ENCODE data around the gene WDR70.

WDR70 gene

GRCh38 chr5:37710965-37711364, 331.8 kb downstream of the WDR70 start:
- H3K9me3 Mint-ChIP-seq: no peaks in the 10 kb centered on the region
- H3K36me3 Mint-ChIP-seq (ENCODE audit: low read depth): no peaks in the 10 kb centered on the region
- peak overlapping the region in 1 of 3 experiments; percentile 53 for H3K27ac Mint-ChIP-seq
- no peak overlapping the region for H3K4me3 Mint-ChIP-seq
- H3K4me1 Mint-ChIP-seq: peaks cover 28% of the 10 kb centered on the region
- no peak for TF ChIP-seq CTCF (IDR thresholded peaks at IDR 0.05; ENCODE audit: unreplicated experiment in 3 of 3)
- H3K27me3 Mint-ChIP-seq (ENCODE audit: low read depth): peaks cover 5% of the 10 kb centered on the region

- no peak for TF ChIP-seq CTCF (IDR thresholded peaks at IDR 0.05; ENCODE audit: unreplicated experiment in 3 of 3)
These were observed 333.6 kb downstream of the WDR70 start for GRCh38 chr5:37712750-37713149.

GRCh38 chr5:37714756-37715155, 335.6 kb downstream of the WDR70 start:
- no peak for TF ChIP-seq CTCF (IDR thresholded peaks at IDR 0.05; ENCODE audit: unreplicated experiment in 3 of 3)
- Mint-ChIP-seq H3K36me3 (ENCODE audit: low read depth) (no peaks in the 10 kb centered on the region), H3K27me3 (ENCODE audit: low read depth) (peaks cover 5% of the 10 kb centered on the region)

More at GRCh38 chr5:37712750-37713149, 333.6 kb downstream of the WDR70 start:
- Mint-ChIP-seq H3K9me3 (no peaks in the 10 kb centered on the region), H3K36me3 (ENCODE audit: low read depth) (no peaks in the 10 kb centered on the region), H3K27ac (no peak overlapping the region), H3K4me3 (no peak overlapping the region), H3K27me3 (ENCODE audit: low read depth) (peaks cover 5% of the 10 kb centered on the region), H3K4me1 (peaks cover 44% of the 10 kb centered on the region)

GRCh38 chr5:37715361-37715760, 336.2 kb downstream of the WDR70 start:
- Mint-ChIP-seq H3K27me3 (ENCODE audit: low read depth) (peaks cover 5% of the 10 kb centered on the region), H3K4me1 (peaks cover 57% of the 10 kb centered on the region), H3K27ac (peak overlapping the region in 1 of 3 experiments; percentile 11), H3K36me3 (ENCODE audit: low read depth) (no peaks in the 10 kb centered on the region), H3K9me3 (no peaks in the 10 kb centered on the region), H3K4me3 (no peak overlapping the region)
- TF ChIP-seq CTCF (IDR thresholded peaks at IDR 0.05; ENCODE audit: unreplicated experiment in 3 of 3): no peak

More at GRCh38 chr5:37714756-37715155, 335.6 kb downstream of the WDR70 start:
- no peak overlapping the region for H3K4me3 Mint-ChIP-seq
- H3K4me1 Mint-ChIP-seq: peaks cover 52% of the 10 kb centered on the region
- H3K9me3 Mint-ChIP-seq: no peaks in the 10 kb centered on the region
- peak overlapping the region in 1 of 3 experiments; percentile 11 for H3K27ac Mint-ChIP-seq

- peaks cover 3% of the 10 kb centered on the region for H3K36me3 Mint-ChIP-seq (ENCODE audit: low read depth)
- H3K9me3 Mint-ChIP-seq: no peaks in the 10 kb centered on the region
- H3K27ac Mint-ChIP-seq: no peak overlapping the region
- TF ChIP-seq CTCF (IDR thresholded peaks at IDR 0.05; ENCODE audit: unreplicated experiment in 3 of 3): no peak
- H3K27me3 Mint-ChIP-seq (ENCODE audit: low read depth): peaks cover 5% of the 10 kb centered on the region
- no peak overlapping the region for H3K4me3 Mint-ChIP-seq
- peaks cover 62% of the 10 kb centered on the region for H3K4me1 Mint-ChIP-seq
These were observed 336.9 kb downstream of the WDR70 start for GRCh38 chr5:37715992-37716391.

GRCh38 chr5:37716405-37716804, 337.3 kb downstream of the WDR70 start:
- H3K36me3 Mint-ChIP-seq (ENCODE audit: low read depth): peaks cover 3% of the 10 kb centered on the region
- no peak overlapping the region for H3K4me3 Mint-ChIP-seq
- peaks cover 5% of the 10 kb centered on the region for H3K27me3 Mint-ChIP-seq (ENCODE audit: low read depth)
- H3K9me3 Mint-ChIP-seq: no peaks in the 10 kb centered on the region
- H3K4me1 Mint-ChIP-seq: peaks cover 62% of the 10 kb centered on the region
- no peak overlapping the region for H3K27ac Mint-ChIP-seq
- TF ChIP-seq CTCF (IDR thresholded peaks at IDR 0.05; ENCODE audit: unreplicated experiment in 3 of 3): no peak

Measured in nephron (organoid).